CD4-positive, alpha-beta memory T cell (primary cell): ENCODE data around the gene CES5A. TPM values are rescaled to one million over a fixed set of nuclear protein-coding genes. Genes with fewer than 3 reads are reported as not detected.

Source experiments
- CTCF ChIA-PET: fragments of 350-600 bp; sonication (Branson Sonifier 250); formaldehyde crosslinking; loops from one replicate; lab custom pipeline; 2021; ENCODE audit warnings: inconsistent platforms; ENCODE audit not compliant: partially characterized antibody; lab: Charles Lee
- POLR2A ChIA-PET: fragments of 350-600 bp; sonication (Branson Sonifier 250); formaldehyde crosslinking; loops from one replicate; lab custom pipeline; 2021; ENCODE audit not compliant: partially characterized antibody; lab: Charles Lee
- DNase-seq, 5 donors: peaks; one replicate each; pipeline versions ENCODE4 v3.0.0 to v3.0.0-alpha.2; 2020 to 2022; ENCODE audit warnings: mixed read lengths in 1 of 5
- H3K27ac ChIP-seq: one replicate; pipeline ENCODE4 v1.7.0; 2013; ENCODE audit warnings: low read depth, low read length
- H3K27me3 ChIP-seq: 2 replicates; pipeline ENCODE4 v1.7.0; 2013; ENCODE audit warnings: mild to moderate bottlenecking, low read length, moderate library complexity; ENCODE audit not compliant: insufficient read depth
- H3K36me3 ChIP-seq: 2 replicates; pipeline ENCODE4 v1.7.0; 2013; ENCODE audit warnings: mild to moderate bottlenecking, low read length, moderate library complexity; ENCODE audit not compliant: insufficient read depth
- H3K4me1 ChIP-seq: 2 replicates; pipeline ENCODE4 v1.7.0; 2013; ENCODE audit warnings: mild to moderate bottlenecking, low read length, moderate library complexity; ENCODE audit not compliant: insufficient read depth
- H3K4me3 ChIP-seq, 2 donors: one replicate each; pipeline ENCODE4 v1.7.0; 2013; ENCODE audit warnings: low read length in 2 of 2, mild to moderate bottlenecking in 1 of 2
- H3K9me3 ChIP-seq, 2 donors: one replicate each; pipeline ENCODE4 v1.7.0; 2013; ENCODE audit warnings: low read length in 2 of 2, control low read depth in 1 of 2; ENCODE audit not compliant: control insufficient read depth in 1 of 2
- H3K27ac Mint-ChIP-seq, 7 donors: one replicate each; pipeline ENCODE4 v1.8.0; 2020 to 2021; ENCODE audit warnings: mixed read lengths in 7 of 7, mild to moderate bottlenecking in 6 of 7, inconsistent platforms in 3 of 7, moderate library complexity in 3 of 7
- H3K27me3 Mint-ChIP-seq, 2 donors: one replicate each; pipeline ENCODE4 v1.8.0; 2020 to 2021; ENCODE audit warnings: mixed read lengths in 2 of 2
- H3K36me3 Mint-ChIP-seq, 2 donors: one replicate each; pipeline ENCODE4 v1.8.0; 2020 to 2021; ENCODE audit warnings: mixed read lengths in 2 of 2, inconsistent platforms in 1 of 2, mild to moderate bottlenecking in 1 of 2
- H3K4me1 Mint-ChIP-seq, 4 donors: one replicate each; pipeline ENCODE4 v1.8.0; 2020 to 2021; ENCODE audit warnings: mixed read lengths in 4 of 4, mild to moderate bottlenecking in 1 of 4
- H3K4me3 Mint-ChIP-seq, 8 donors: one replicate each; pipeline ENCODE4 v1.8.0; 2020 to 2021; ENCODE audit warnings: mixed read lengths in 8 of 8, mild to moderate bottlenecking in 7 of 8, moderate library complexity in 6 of 8, inconsistent platforms in 3 of 8
- H3K9me3 Mint-ChIP-seq, 8 donors: one replicate each; pipeline ENCODE4 v1.8.0; 2020 to 2021; ENCODE audit warnings: mixed read lengths in 8 of 8, mild to moderate bottlenecking in 5 of 8, inconsistent platforms in 3 of 8, moderate library complexity in 1 of 8
- intact Hi-C: fragments of 100-400 bp; cut with micrococcal nuclease; formaldehyde crosslinking; loops from one replicate; pipeline ENCODE4 v1.15.1; 2023
- polyA plus RNA-seq, 2 donors: library from polyadenylated mRNA; unstranded; fragments of 300-500 nt; fragmentation: Illumina TruSeq; gene quantifications; one replicate each; pipeline ENCODE4 v1.2.3, GENCODE V29; 2021
- total RNA-seq, 2 experiments: library from RNA; stranded (reverse); gene quantifications; one replicate each; pipeline ENCODE4 v1.2.3, GENCODE V29; 2021

Gene CES5A
- total and polyA plus RNA-seq, 4 experiments from 2014 or later = not detected

DNA sequence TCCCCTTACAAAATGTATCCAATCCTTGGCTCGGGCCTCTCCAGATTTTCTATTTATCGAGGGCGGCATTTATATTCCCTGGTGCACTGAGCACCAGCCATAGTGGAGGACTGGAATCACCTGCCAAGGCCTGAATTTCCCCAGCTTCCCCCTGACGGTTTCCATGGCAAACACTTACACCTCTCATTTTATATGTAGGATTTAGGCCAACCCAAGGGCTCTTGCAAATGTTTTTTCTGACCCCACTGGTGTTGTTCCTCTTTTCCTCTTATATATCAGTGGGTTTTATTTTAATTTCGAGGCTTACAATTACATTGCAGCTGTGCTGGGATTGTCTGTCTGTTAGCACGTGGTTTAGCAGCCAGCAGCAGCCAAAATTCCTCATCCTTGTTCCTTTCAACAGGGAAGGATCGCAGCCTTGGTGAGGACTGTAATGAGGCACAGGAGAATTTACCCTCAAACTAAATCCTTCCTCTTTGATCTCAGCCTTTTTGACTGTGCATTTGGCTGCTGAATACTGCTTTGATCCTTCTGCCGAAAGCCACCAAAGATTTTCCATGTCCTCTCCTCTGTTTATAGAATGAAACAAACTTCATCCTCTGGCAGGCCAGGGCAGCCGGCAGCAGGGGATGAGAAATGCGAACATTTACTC lies 26.5 kb upstream of the CES5A start:
- CTCF ChIA-PET = no interaction called here

DNA sequence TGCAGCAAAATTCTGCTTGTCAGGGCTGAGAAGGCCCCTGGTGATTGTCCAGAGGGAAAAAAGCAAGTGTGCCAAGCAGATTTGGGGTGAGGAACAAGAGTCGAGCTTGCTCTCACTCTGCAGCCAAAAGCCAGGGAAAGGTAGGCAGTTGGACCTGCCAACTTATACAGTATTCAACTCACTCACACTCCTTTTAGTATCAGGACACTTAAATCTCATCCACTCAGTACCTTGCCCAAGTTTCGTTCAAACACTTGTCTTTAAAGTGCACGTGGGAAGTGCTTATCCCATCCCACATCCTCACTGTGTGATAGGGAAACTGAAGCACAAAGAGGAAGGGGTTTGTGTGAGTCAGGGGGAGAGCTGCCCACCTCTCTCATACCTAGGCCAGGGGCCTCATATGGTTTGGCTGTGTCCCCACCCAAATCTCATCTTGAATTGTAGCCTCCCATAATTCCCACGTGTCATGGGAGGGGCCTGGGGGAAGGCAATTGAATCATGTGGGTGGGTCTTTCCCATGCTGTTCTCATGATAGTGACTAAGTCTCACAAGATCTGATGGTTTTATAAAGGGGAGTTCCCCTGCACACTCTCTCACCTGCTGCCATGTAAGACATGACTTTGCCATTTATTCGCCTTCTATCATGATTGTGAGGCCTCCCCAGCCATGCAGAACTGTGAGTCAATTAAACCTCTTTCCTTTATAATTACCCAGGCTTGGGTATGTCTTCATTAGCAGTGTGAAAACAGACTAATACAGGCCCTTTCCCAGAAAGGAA lies 25.6 kb upstream of the CES5A start:
- ChIA-PET POLR2A (no interaction called here), CTCF (no interaction called here)
- no peaks in the 10 kb centered on the region for H3K36me3 Mint-ChIP-seq
- no peaks in the 10 kb centered on the region for H3K36me3 ChIP-seq
- H3K4me3 ChIP-seq = no peak overlapping the region
- no peak overlapping the region for H3K4me3 Mint-ChIP-seq
- no peak overlapping the region for H3K27ac Mint-ChIP-seq
- H3K9me3 Mint-ChIP-seq = peaks cover 7 to 35% (median 25%) of the 10 kb centered on the region in 8 donors
- H3K27me3 ChIP-seq = no peaks in the 10 kb centered on the region
- H3K27me3 Mint-ChIP-seq = peaks cover 5 to 20% of the 10 kb centered on the region in 2 donors
- H3K4me1 ChIP-seq = no peaks in the 10 kb centered on the region
- H3K9me3 ChIP-seq = no peaks in the 10 kb centered on the region
- intact Hi-C loops = no loop called here
- DNase-seq = no peak
- H3K27ac ChIP-seq = no peak overlapping the region
- no peaks in the 10 kb centered on the region for H3K4me1 Mint-ChIP-seq

More for the DNA sequence above, 26.5 kb upstream of the CES5A start:
- peaks cover 5 to 20% of the 10 kb centered on the region in 2 donors for H3K27me3 Mint-ChIP-seq
- no peak overlapping the region for H3K4me3 ChIP-seq
- intact Hi-C loops = no loop called here
- H3K27ac Mint-ChIP-seq = no peak overlapping the region
- H3K9me3 ChIP-seq = no peaks in the 10 kb centered on the region
- no peak overlapping the region for H3K4me3 Mint-ChIP-seq
- peaks cover 6 to 28% (median 20%) of the 10 kb centered on the region in 8 donors for H3K9me3 Mint-ChIP-seq
- no peaks in the 10 kb centered on the region for H3K36me3 ChIP-seq
- no peak overlapping the region for H3K27ac ChIP-seq
- H3K36me3 Mint-ChIP-seq = no peaks in the 10 kb centered on the region
- POLR2A ChIA-PET = no interaction called here
- H3K4me1 Mint-ChIP-seq = no peaks in the 10 kb centered on the region
- no peaks in the 10 kb centered on the region for H3K27me3 ChIP-seq
- no peaks in the 10 kb centered on the region for H3K4me1 ChIP-seq
- no peak for DNase-seq

DNA sequence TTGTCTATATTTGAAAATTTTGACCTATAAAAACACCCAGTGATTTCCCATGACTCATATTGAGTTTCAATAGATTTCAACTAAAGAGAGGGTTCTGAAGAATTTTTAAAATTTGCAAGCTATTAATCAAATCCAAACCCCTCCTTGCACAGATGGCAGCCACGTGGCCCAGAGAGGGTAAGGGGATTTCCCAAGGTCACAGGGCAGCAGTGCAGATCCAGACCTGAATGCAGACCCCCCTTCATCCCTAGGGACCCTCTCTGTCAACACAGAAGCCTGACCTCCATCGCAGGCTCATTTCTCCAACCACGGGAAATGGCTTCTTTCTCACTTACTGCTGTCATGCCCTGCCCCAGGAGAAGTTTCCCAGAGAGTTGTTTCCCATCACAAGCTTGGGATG lies 24.7 kb upstream of the CES5A start:
- peaks cover 5 to 16% of the 10 kb centered on the region in 2 donors for H3K27me3 Mint-ChIP-seq
- no peaks in the 10 kb centered on the region for H3K27me3 ChIP-seq
- ChIA-PET POLR2A (no interaction called here), CTCF (no interaction called here)
- H3K36me3 ChIP-seq = no peaks in the 10 kb centered on the region
- no peaks in the 10 kb centered on the region for H3K4me1 Mint-ChIP-seq
- H3K9me3 ChIP-seq = no peaks in the 10 kb centered on the region
- H3K4me1 ChIP-seq = no peaks in the 10 kb centered on the region
- no peak overlapping the region for H3K27ac Mint-ChIP-seq
- DNase-seq = no peak
- H3K4me3 ChIP-seq = no peak overlapping the region
- intact Hi-C loops = no loop called here
- H3K27ac ChIP-seq = no peak overlapping the region
- no peak overlapping the region for H3K4me3 Mint-ChIP-seq
- no peaks in the 10 kb centered on the region for H3K36me3 Mint-ChIP-seq
- H3K9me3 Mint-ChIP-seq = peaks cover 7 to 43% (median 34%) of the 10 kb centered on the region in 8 donors

DNA sequence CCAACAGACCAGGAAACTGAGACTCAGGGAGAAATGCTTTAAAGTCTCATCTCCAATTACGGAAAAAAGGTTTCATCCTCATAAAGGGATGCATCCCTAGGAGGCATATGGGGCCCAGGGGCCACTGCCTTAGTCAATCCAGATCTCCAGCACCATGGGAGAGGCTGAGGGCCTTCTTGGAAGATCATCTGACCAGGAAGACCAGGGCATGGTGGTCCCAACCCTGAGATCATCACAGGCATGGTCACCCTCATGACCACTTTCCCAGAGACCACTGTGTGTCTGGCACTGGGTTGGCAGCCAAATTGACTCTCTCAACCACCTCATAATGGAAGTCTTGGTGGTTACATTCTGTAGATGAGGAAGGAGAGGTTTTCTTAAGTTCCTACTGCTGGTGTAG lies 23.4 kb upstream of the CES5A start:
- H3K36me3 Mint-ChIP-seq = no peaks in the 10 kb centered on the region
- Histone ChIP-seq H3K4me1 (no peaks in the 10 kb centered on the region), H3K9me3 (no peaks in the 10 kb centered on the region), H3K27ac (no peak overlapping the region), H3K36me3 (no peaks in the 10 kb centered on the region), H3K27me3 (no peaks in the 10 kb centered on the region), H3K4me3 (no peak overlapping the region)
- DNase-seq = no peak
- H3K9me3 Mint-ChIP-seq = peaks cover under 1 to 39% (median 30%) of the 10 kb centered on the region in 8 donors
- POLR2A ChIA-PET = no interaction called here
- no peaks in the 10 kb centered on the region for H3K4me1 Mint-ChIP-seq
- intact Hi-C loops = no loop called here
- CTCF ChIA-PET = no interaction called here
- peaks cover 5 to 11% of the 10 kb centered on the region in 2 donors for H3K27me3 Mint-ChIP-seq
- no peak overlapping the region for H3K4me3 Mint-ChIP-seq
- H3K27ac Mint-ChIP-seq = no peak overlapping the region

DNA sequence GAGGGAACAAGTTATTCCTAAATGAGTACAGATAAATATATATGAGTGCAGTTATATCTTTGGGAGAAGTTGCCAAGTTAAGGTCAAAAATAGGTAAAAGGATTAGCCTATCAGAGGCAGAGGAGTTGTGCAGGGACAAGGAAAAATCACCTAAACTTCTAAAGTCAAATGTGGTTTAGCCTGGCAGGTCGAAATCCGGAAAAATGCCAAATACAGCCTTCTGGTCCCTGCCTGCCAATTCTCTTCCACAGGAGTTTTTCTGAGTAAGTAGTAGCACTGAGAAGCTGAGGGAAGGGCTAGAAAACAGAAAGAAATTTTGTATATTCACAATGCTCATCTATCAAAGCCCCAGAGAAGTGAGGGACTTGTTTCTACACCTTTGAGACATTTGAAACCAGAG lies 17.6 kb upstream of the CES5A start:
- DNase-seq = no peak
- H3K4me1 ChIP-seq = no peaks in the 10 kb centered on the region
- no peak overlapping the region for H3K4me3 ChIP-seq

DNA sequence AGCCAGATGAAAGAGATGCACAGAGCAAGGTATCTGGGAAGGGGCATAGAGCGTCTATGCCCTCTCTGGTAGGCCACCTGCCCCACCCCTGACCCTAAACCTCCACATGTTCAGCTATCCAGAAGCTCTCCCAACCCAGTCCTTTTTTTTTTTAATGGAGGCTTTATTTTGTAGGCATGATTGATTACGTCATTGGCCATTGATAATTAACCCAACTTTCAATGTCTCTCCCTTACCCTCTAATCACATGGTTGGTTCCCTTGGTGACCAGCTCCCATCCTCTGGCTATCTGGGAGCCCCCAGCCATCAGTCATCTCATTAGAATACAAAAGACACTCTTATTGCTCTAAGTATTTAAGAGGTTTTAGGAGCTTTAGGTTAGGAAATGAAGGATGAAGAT lies 14.3 kb upstream of the CES5A start:
- DNase-seq = no peak
- Mint-ChIP-seq H3K9me3 (peaks cover 4 to 52% (median 34%) of the 10 kb centered on the region in 8 donors), H3K27me3 (peaks cover 10 to 13% of the 10 kb centered on the region in 2 donors), H3K4me1 (no peaks in the 10 kb centered on the region), H3K4me3 (no peak overlapping the region), H3K36me3 (peaks cover 0 to 3% of the 10 kb centered on the region in 2 donors), H3K27ac (no peak overlapping the region)
- ChIA-PET CTCF (no interaction called here), POLR2A (interaction anchor here (0.6 kb wide), 1 partner anchor 24 kb away, joined by 3 read pairs; no protein-coding TSS in a partner anchor)
- H3K36me3 ChIP-seq = no peaks in the 10 kb centered on the region
- intact Hi-C loops = no loop called here
- H3K4me1 ChIP-seq = no peaks in the 10 kb centered on the region
- no peak overlapping the region for H3K4me3 ChIP-seq
- no peaks in the 10 kb centered on the region for H3K27me3 ChIP-seq
- H3K9me3 ChIP-seq = no peaks in the 10 kb centered on the region
- H3K27ac ChIP-seq = no peak overlapping the region

More for the DNA sequence above, 17.6 kb upstream of the CES5A start:
- H3K36me3 ChIP-seq = no peaks in the 10 kb centered on the region
- POLR2A ChIA-PET = no interaction called here
- intact Hi-C loops = no loop called here
- no peak overlapping the region for H3K4me3 Mint-ChIP-seq
- peaks cover 4 to 79% (median 56%) of the 10 kb centered on the region in 8 donors for H3K9me3 Mint-ChIP-seq
- peaks cover 6% of the 10 kb centered on the region in 2 donors for H3K27me3 Mint-ChIP-seq
- no peak overlapping the region for H3K27ac Mint-ChIP-seq
- no peaks in the 10 kb centered on the region for H3K27me3 ChIP-seq
- no peak overlapping the region for H3K27ac ChIP-seq
- H3K36me3 Mint-ChIP-seq = peaks cover 0 to 3% of the 10 kb centered on the region in 2 donors
- no peaks in the 10 kb centered on the region for H3K9me3 ChIP-seq
- H3K4me1 Mint-ChIP-seq = no peaks in the 10 kb centered on the region
- CTCF ChIA-PET = no interaction called here

DNA sequence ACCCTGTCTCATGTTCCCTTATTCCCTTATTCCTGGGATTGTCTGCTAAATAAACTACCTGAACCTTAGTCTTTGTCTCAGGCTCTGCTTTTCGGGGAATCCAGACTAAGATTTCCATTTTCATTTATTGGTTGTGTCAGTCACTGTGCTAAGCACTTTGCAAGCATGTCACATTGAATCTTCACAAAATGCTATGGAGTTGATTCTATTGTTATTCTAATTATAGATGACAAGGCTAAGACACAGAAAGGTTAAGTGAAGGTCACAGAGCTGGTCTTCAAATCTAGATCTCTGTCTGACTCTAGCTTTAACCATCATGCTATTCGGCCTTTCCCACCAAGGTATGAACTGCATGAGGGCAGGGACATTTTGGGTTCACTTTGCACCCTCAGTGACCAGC lies 13.4 kb upstream of the CES5A start:
- Histone ChIP-seq H3K4me1 (no peaks in the 10 kb centered on the region), H3K36me3 (no peaks in the 10 kb centered on the region), H3K27me3 (no peaks in the 10 kb centered on the region), H3K4me3 (no peak overlapping the region), H3K27ac (no peak overlapping the region), H3K9me3 (no peaks in the 10 kb centered on the region)
- H3K9me3 Mint-ChIP-seq = peaks cover 4 to 47% (median 32%) of the 10 kb centered on the region in 8 donors
- H3K27me3 Mint-ChIP-seq = peaks cover 15 to 17% of the 10 kb centered on the region in 2 donors
- CTCF ChIA-PET = no interaction called here
- H3K4me3 Mint-ChIP-seq = no peak overlapping the region
- no peak overlapping the region for H3K27ac Mint-ChIP-seq
- H3K4me1 Mint-ChIP-seq = no peaks in the 10 kb centered on the region
- intact Hi-C loops = no loop called here
- POLR2A ChIA-PET = no interaction called here
- DNase-seq = no peak
- H3K36me3 Mint-ChIP-seq = peaks cover 0 to 3% of the 10 kb centered on the region in 2 donors
